Aorta (tissue), 5 donors: ENCODE measurements around the gene SIGMAR1. TPM values are rescaled to one million over a fixed set of nuclear protein-coding genes. Genes with fewer than 3 reads are reported as not detected.

ENCODE experiments used
- ATAC-seq: fragments of 200-7000 bp; cut with Tn5 transposase; one replicate; pipeline ENCODE4 v1.9.1; 2022; ENCODE audit warnings: moderate library complexity; ENCODE audit not compliant: low FRiP score
- DNase-seq, 2 donors: peaks; one replicate each; pipeline ENCODE4 v3.0.0-alpha.2; 2020
- H3K27ac ChIP-seq, 2 donors: one replicate each; pipeline ENCODE4 v1.5.1; 2013; ENCODE audit warnings: low read length in 2 of 2, mild to moderate bottlenecking in 2 of 2, moderate library complexity in 2 of 2, control low read depth in 1 of 2, inconsistent platforms in 1 of 2, low read depth in 1 of 2
- H3K27me3 ChIP-seq, 2 donors: one replicate each; pipeline ENCODE4 v1.6.1; 2013; ENCODE audit warnings: control low read depth in 1 of 2, low read length in 1 of 2, mild to moderate bottlenecking in 1 of 2, moderate library complexity in 1 of 2; ENCODE audit not compliant: insufficient read depth in 2 of 2, control insufficient read depth in 1 of 2
- H3K36me3 ChIP-seq, 2 donors: one replicate each; pipeline ENCODE4 v1.6.1; 2013; ENCODE audit warnings: control low read depth in 1 of 2, low read length in 1 of 2, mild to moderate bottlenecking in 1 of 2; ENCODE audit not compliant: insufficient read depth in 2 of 2, control insufficient read depth in 1 of 2
- H3K4me1 ChIP-seq, 2 donors: one replicate each; pipeline ENCODE4 v1.6.1; 2013; ENCODE audit warnings: low read length in 2 of 2, control low read depth in 1 of 2, mild to moderate bottlenecking in 1 of 2, moderate library complexity in 1 of 2; ENCODE audit not compliant: insufficient read depth in 2 of 2, control insufficient read depth in 1 of 2
- H3K4me3 ChIP-seq, 2 donors: one replicate each; pipeline ENCODE4 v1.5.1; 2013; ENCODE audit warnings: low read length in 2 of 2, control low read depth in 1 of 2, mild to moderate bottlenecking in 1 of 2
- H3K9me3 ChIP-seq: one replicate; pipeline ENCODE4 v1.6.1; 2013; ENCODE audit warnings: mild to moderate bottlenecking, low read length; ENCODE audit not compliant: control insufficient read depth
- WGBS, 2 donors: extraction: QIAGEN DNeasy Blood & Tissue Kit; methylation state at CpG; one replicate each; pipeline ENCODE4 v1.1.7; 2013; 5-methylcytosine and 5-hydroxymethylcytosine counted together
- intact Hi-C, 2 donors: fragments of 100-400 bp; cut with DNase I; formaldehyde crosslinking; loops; one replicate each; pipeline versions ENCODE4 v1.14.2 to v1.15.0; 2022
- polyA plus RNA-seq, 2 donors: library from polyadenylated mRNA; stranded (reverse); fragments of 200-250 nt; gene quantifications; one replicate each; pipeline ENCODE4 v1.2.3, GENCODE V29; 2013
- total RNA-seq, 2 donors: library from RNA; stranded (reverse); fragmentation: NEBNext Ultra II Directional; extraction: Animal tissue kit (Norgen Biotek cat#: 25700); gene quantifications; one replicate each; pipeline ENCODE4 v1.2.1, GENCODE V29; 2021
- donor health status: healthy with polysubstance abuse.
- donor health status: Bipolar disorder and iron deficiency.
- donor health status: DM: no; HTN: no; CAD: no.
- donor health status: DM: no; HTN: no; CAD: no.
- donor health status: DM: yes; HTN: yes; CAD: no.

SIGMAR1 gene
- total and polyA plus RNA-seq, 4 donors: 26.3 to 48.1 (median 37.3) TPM

DNA sequence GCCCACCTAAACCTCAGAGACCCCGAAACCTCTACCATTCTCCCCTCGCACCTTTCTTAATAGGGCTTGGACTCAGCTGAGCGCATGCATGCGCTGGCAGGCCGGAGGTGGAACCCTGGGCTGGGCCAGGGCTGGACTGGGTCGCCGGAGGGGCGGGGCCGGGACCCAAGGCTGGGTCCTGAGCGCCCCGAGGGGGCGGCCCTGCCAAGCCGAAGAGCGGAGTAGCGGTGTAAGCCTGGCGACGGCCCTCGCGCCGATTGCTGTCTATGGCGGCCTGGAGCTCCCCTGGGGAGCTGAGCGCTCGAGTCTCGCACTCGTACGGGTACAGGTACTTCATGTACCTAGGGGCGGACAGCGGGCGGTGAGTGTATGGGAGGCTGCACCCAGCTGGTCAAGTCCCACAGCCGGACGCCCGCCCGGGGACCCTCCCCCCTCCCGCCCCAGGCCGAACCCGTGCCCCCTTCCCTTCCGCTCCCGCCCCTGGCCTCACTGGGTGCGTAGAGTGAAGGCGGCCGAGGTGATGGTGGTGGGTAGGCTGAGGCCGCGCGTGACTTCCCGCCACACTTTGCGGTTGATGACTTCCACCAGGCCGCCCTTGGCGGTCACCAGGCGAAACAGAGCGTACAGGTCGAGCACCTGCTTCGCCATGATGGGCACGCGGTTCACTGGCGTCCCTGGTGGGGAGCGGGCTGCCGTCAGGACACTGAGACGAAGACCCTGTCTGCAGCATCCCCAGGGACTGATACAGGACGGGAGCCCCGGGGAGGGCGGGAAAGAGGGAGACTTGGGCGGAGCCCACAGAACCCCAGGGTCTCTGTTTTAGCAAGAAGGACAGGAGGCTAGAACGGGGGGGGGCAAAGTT, 14.0 kb downstream of the SIGMAR1 start:
- ATAC-seq (no peak), DNase-seq (no peak)
- no peaks in the 10 kb centered on the region for H3K9me3 ChIP-seq
- H3K27ac ChIP-seq: no peak overlapping the region
- no peak overlapping the region for H3K4me3 ChIP-seq
- H3K4me1 ChIP-seq: no peaks in the 10 kb centered on the region
- H3K27me3 ChIP-seq: no peaks in the 10 kb centered on the region
- WGBS, 2 donors: 10 to 11% methylated on average over 50 to 63 of the region's 63 CpGs
- H3K36me3 ChIP-seq: no peaks in the 10 kb centered on the region
- intact Hi-C loops: no loop called here

DNA sequence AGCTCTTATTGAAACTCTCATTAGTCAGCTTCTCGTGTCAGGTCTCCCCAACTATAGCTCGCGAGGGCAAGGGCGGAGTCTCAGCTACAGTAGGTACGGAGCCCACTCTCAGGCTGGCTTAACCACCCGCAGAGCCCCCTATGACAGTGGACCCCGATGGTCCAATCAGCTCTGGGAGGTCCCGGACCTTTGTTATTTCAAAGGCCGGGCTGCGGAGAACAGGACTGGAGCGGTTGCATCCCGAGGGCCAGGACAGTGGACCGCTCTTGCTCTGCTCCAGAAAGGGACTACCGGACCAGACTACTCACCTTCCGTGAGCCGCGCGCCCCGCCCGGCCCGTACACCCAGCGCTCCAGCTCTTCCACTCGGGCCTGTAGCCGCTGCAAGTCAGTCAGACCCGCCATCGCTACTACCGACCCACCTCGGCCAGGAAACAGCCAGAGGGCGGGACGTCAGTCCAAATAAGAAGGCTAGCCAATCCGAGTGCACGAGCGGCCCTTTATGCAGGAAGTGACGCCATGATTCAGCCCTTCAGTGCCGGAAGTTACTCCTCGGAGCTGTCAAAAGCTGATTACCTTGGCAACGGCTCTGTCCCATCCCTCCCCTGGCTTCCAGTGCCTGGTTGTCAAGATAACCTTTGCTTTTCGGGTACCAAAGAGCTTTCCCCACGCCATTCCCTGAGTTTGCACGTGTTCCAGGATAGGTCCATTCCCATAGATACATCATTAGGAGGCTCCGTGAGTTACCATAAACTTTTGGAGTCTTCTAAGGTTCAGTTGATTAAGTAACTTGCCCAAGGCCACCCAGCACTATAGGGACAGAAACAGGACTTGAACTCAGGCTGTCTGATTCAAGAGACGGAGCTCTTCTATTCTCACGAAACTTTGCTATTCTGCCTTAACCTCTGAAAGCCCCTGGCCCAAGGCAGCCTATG, 17.3 kb downstream of the SIGMAR1 start, which contains the start of gene DCTN3:
Gene DCTN3 (minus strand): TSS at position 435 of the 934 bp plus-strand sequence. CDS start 31 bp downstream, at position 404.
- Histone ChIP-seq H3K27me3 (no peaks in the 10 kb centered on the region), H3K9me3 (no peaks in the 10 kb centered on the region), H3K4me1 (no peaks in the 10 kb centered on the region), H3K36me3 (no peaks in the 10 kb centered on the region), H3K4me3 (peak within 1 kb of the TSS; percentile 43 to 49), H3K27ac (no peak within 1 kb of the TSS)
- ATAC-seq (peak; percentile 95), DNase-seq (peak; percentile 95)
- intact Hi-C loops: no loop called here
- WGBS, 2 donors: 4% methylated on average over 43 of the region's 43 CpGs

DNA sequence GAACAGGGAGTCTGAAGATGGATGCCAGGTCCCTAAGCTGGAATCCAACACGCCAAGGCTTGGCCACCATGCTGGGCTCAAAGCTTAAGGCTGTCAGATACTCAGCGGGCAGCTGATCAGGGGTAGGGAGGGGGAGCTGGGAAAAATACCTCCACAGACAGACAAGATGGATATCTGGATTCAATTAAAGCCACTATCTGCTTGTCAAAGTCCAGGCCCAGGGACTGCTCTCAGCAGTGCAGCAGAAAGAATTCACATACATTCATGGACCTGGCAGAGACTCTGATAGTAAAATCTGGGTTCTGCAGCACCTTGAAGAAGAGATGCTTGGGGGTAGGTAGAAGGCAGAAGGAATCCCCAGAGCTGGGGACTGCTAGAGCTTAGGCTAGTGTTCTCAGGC, 22.5 kb downstream of the SIGMAR1 start:
- no peaks in the 10 kb centered on the region for H3K4me1 ChIP-seq
- no peaks in the 10 kb centered on the region for H3K36me3 ChIP-seq
- no peak overlapping the region for H3K27ac ChIP-seq
- DNase-seq: peak in 1 of 2 donors; percentile 15
- intact Hi-C loops: no loop called here
- no peak overlapping the region for H3K4me3 ChIP-seq
- 86 to 87% methylated on average over 2 of the region's 2 CpGs for WGBS, 2 donors
- no peaks in the 10 kb centered on the region for H3K27me3 ChIP-seq
- ATAC-seq: no peak
- H3K9me3 ChIP-seq: no peaks in the 10 kb centered on the region

DNA sequence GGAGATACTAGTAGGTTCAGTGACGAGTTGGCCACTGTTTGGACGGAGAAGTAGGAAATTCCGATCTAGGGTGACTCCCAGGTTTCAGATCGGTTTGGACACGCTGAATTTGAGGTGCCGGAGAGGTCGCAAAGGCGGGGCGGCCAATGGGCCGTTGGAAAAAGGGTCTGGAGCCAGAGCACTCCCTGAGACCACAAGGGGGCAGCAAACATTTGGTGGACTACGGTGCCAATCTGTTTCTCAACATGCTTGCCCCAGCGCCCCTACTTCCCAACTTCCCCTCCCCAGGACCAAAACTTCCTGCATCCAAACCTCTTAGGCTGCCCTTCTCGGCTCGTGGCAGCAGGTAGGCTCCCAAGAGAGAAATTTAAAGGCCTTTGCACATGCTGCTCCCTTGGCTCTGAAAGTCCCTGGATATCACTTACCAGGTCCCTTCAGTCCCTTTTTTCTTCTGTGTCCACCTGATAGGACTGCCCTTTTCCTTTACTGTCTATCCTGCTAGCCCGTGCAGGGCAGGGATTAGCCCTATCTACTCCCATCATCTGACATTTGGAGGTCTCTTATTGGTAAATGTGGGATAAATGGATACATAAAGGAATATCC, 24.7 kb downstream of the SIGMAR1 start:
- Histone ChIP-seq H3K4me3 (peak overlapping the region in 1 of 2 donors; percentile 37), H3K9me3 (no peaks in the 10 kb centered on the region), H3K4me1 (no peaks in the 10 kb centered on the region), H3K36me3 (no peaks in the 10 kb centered on the region), H3K27me3 (no peaks in the 10 kb centered on the region), H3K27ac (no peak overlapping the region)
- ATAC-seq: peak; percentile 89
- intact Hi-C loops: loop anchor here in 1 of 2 donors (2.0 kb wide), 1 partner anchor 20 kb away; no protein-coding TSS in a partner anchor
- DNase-seq: peak; percentile 86 to 88
- 3 to 5% methylated on average over 15 of the region's 15 CpGs for WGBS, 2 donors

DNA sequence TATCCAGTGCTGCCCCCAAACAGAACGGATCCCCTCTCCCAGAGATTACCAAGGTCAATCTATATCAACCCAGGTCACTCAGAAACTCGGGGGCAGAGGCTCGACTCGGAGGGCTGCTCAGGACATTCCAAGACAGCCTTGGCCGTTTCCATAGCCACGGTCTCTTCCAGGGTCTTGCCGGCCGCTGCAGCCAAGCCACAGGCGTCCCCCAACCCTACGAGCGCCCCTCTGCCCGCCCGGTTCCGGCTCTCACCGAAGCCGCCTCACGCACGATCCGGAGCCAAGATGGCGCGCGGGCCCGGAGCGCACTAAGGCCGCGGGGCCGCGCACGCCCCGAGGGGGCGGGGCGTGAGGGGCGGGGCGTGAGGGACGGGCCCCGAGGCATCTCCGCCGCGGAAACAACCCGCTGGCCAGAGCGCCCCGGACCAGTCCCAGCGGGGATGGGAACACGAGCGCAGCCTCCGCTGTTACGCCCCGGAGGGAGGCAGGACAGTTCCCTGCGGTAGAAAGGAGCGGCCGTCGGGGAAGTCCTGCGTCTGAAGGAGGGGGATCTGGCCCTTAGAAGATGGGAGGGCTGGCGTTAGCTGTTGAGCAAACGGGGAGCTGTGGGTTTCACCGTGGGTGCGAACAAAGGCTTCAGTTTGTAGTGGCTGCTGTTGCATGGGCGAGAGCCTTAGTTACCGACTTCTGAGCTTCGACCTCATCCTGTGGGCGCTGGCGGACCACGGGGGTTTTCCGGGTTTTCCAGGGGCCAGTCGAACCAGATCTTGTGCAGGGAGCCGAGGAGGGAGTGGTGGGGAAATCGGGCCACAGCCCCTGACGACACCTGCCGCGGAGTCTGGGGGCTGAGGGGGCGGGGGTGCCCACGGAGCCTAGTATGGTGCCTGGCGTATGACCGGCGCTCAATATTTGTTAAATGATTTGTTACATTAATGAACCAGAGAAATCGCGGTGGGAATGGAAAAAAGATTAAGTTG, 25.5 kb downstream of the SIGMAR1 start, which contains the start of gene RPP25L:
Gene RPP25L (minus strand): TSS at position 287 of the 977 bp plus-strand sequence. CDS start 801 bp downstream, outside the sequence.
- Histone ChIP-seq H3K9me3 (no peaks in the 10 kb centered on the region), H3K4me3 (peak within 1 kb of the TSS; percentile 41 to 53), H3K36me3 (no peaks in the 10 kb centered on the region), H3K27me3 (no peaks in the 10 kb centered on the region), H3K27ac (peak within 1 kb of the TSS in 1 of 2 donors; percentile 9), H3K4me1 (no peaks in the 10 kb centered on the region)
- intact Hi-C loops: loop anchor here in 1 of 2 donors (2.0 kb wide), 1 partner anchor 21 kb away; no protein-coding TSS in a partner anchor
- peak; percentile 91 to 95 for DNase-seq
- 1% methylated on average over 76 to 77 of the region's 77 CpGs for WGBS, 2 donors
- peak; percentile 98 for ATAC-seq

DNA sequence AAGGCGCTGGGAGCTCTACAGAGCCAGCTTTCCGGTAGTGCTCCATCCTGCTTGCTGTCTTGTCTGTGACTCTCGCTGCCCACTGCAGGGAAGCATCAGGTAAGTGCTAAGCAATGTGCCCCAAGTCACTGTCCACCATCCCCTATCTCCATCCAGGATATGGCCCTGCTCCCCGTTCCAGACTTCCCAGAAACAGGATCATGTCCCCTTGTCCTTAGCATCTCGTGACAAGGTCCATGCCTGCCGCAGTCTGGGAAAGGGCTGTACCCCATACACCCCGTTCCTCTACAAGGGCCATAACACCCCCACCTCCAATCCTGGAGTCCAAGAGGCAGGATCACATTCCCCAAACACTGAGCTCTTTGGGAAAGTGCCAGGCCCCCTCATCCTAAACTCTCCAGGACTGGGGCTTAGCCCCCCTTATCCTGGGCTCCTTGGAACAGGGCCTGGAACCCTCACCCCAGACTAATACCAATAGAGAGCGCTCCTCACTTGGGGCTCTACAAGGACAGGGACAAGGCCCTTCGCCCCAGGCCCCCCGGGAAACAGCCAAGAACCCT, 26.3 kb downstream of the SIGMAR1 start:
- intact Hi-C loops: no loop called here
- no peaks in the 10 kb centered on the region for H3K27me3 ChIP-seq
- peak overlapping the region; percentile 41 to 53 for H3K4me3 ChIP-seq
- H3K27ac ChIP-seq: no peak overlapping the region
- ATAC-seq: peak; percentile 24
- H3K36me3 ChIP-seq: no peaks in the 10 kb centered on the region
- no peaks in the 10 kb centered on the region for H3K9me3 ChIP-seq
- no peaks in the 10 kb centered on the region for H3K4me1 ChIP-seq
- 74 to 78% methylated on average over 10 of the region's 10 CpGs for WGBS, 2 donors
- DNase-seq: peak in 1 of 2 donors; percentile 48

DNA sequence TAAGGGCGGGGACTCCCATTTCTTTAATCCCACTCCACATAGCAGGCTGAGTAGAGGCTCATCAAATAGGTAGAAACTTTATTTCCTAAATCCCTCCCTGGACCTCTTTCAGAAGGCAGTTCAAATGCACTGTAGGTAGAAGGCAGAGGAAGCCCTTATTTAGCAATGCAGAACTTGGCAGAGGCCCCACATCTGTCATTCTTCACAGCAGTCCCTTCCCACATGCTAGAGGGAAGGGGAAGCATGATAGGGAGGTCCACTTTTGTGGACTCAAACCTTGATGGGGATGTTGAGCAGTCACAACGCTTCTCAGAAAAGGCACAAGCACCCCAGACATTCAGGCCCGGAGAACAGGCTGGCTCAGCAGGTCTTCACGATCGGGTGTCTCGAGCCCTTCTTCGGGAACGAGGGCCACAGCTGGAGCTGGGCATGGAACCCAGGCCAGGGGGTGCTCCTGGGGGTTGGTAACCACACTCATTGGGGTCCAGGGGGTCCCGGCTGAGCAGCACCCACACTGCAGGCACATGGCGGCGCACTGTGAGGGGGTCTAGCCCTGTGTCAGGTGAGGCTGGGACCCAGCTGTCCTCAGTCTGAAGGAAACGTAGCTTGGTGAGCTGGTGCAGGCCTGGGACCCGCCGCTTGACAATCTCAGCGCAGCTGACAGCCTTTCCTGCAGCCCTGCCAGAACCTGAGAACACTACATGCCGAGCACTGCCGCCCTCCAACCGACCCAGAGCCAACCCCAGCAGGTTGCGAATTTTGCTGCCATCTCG, 27.0 kb downstream of the SIGMAR1 start:
- no peak overlapping the region for H3K4me3 ChIP-seq
- H3K27ac ChIP-seq: no peak overlapping the region
- DNase-seq (peak in 1 of 2 donors; percentile 37), ATAC-seq (no peak)
- intact Hi-C loops: no loop called here
- 94 to 96% methylated on average over 20 of the region's 20 CpGs for WGBS, 2 donors
- no peaks in the 10 kb centered on the region for H3K36me3 ChIP-seq
- no peaks in the 10 kb centered on the region for H3K27me3 ChIP-seq
- no peaks in the 10 kb centered on the region for H3K4me1 ChIP-seq
- no peaks in the 10 kb centered on the region for H3K9me3 ChIP-seq
